Neuronal stem cell (in vitro differentiated cells): ENCODE measurements around the gene GCAT.
A peak's percentile ranks its signal among the peaks of the same experiment; 100 is the strongest.

Source experiments
- DNase-seq: peaks from one replicate; pipeline ENCODE4 v3.0.0-alpha.2; 2013; ENCODE audit warnings: low spot score
- H2AFZ ChIP-seq: one replicate; pipeline ENCODE4 v1.6.1; 2013; ENCODE audit warnings: mild to moderate bottlenecking, low read length, inconsistent platforms
- H2AK5ac ChIP-seq: 2 replicates; pipeline ENCODE4 v1.6.1; 2013; ENCODE audit warnings: low read depth, mild to moderate bottlenecking, inconsistent platforms, low read length, moderate library complexity, mixed read lengths
- H2BK120ac ChIP-seq: 2 replicates; pipeline ENCODE4 v1.6.1; 2013; ENCODE audit warnings: low read depth, mild to moderate bottlenecking, inconsistent platforms, low read length, moderate library complexity, mixed read lengths
- H2BK12ac ChIP-seq: one replicate; pipeline ENCODE4 v1.6.1; 2013; ENCODE audit warnings: low read length, inconsistent platforms
- H2BK15ac ChIP-seq: 2 replicates; pipeline ENCODE4 v1.6.1; 2013; ENCODE audit warnings: mild to moderate bottlenecking, low read length, inconsistent platforms, mixed read lengths
- H2BK5ac ChIP-seq: one replicate; pipeline ENCODE4 v1.6.1; 2013; ENCODE audit warnings: inconsistent platforms, mild to moderate bottlenecking, low read length, moderate library complexity
- H3K14ac ChIP-seq: one replicate; pipeline ENCODE4 v1.6.1; 2013; ENCODE audit warnings: low read length, inconsistent platforms
- H3K18ac ChIP-seq: 2 replicates; pipeline ENCODE4 v1.6.1; 2013; ENCODE audit warnings: low read length, inconsistent platforms
- H3K23ac ChIP-seq: 2 replicates; pipeline ENCODE4 v1.6.1; 2013; ENCODE audit warnings: low read depth, mild to moderate bottlenecking, mixed read lengths, low read length, inconsistent platforms; ENCODE audit not compliant: poor library complexity
- H3K27ac ChIP-seq: replicated peaks from 3 replicates; pipeline ENCODE4 v1.5.1; 2013; ENCODE audit warnings: low read length, inconsistent platforms
- H3K27me3 ChIP-seq, 3 experiments: 2 replicates each; pipeline ENCODE4 v1.6.1; 2013; ENCODE audit warnings: low read length in 3 of 3, mild to moderate bottlenecking in 2 of 3, inconsistent platforms in 1 of 3, low read depth in 1 of 3, mixed read lengths in 1 of 3, moderate library complexity in 1 of 3; ENCODE audit not compliant: control insufficient read depth in 3 of 3, insufficient read depth in 3 of 3
- H3K36me3 ChIP-seq, 2 donors: replicated peaks in 1 of 2; 2 replicates each; pipeline ENCODE4 v1.6.1; 2013; ENCODE audit warnings: low read length in 2 of 2; ENCODE audit not compliant: control insufficient read depth in 2 of 2, insufficient read depth in 2 of 2
- H3K4ac ChIP-seq: 2 replicates; pipeline ENCODE4 v1.6.1; 2013; ENCODE audit warnings: inconsistent platforms, mild to moderate bottlenecking, low read length, moderate library complexity
- H3K4me1 ChIP-seq, 2 donors: 1 replicate in 1 of 2; 2 replicates in 1 of 2; pipeline ENCODE4 v1.6.1; 2013; ENCODE audit warnings: low read length in 2 of 2, low read depth in 1 of 2; ENCODE audit not compliant: control insufficient read depth in 2 of 2, insufficient read depth in 1 of 2
- H3K4me2 ChIP-seq: one replicate; pipeline ENCODE4 v1.6.1; 2013; ENCODE audit warnings: mild to moderate bottlenecking, low read length, inconsistent platforms; ENCODE audit not compliant: insufficient read depth, poor library complexity, severe bottlenecking
- H3K4me3 ChIP-seq, 2 donors: 2 replicates each; pipeline ENCODE4 v1.5.1; 2013; ENCODE audit warnings: low read length in 2 of 2, mild to moderate bottlenecking in 2 of 2, inconsistent platforms in 1 of 2, moderate library complexity in 1 of 2
- H3K79me1 ChIP-seq: one replicate; pipeline ENCODE4 v1.6.1; 2013; ENCODE audit warnings: low read depth, mild to moderate bottlenecking, inconsistent platforms, low read length, moderate library complexity
- H3K9ac ChIP-seq: one replicate; pipeline ENCODE4 v1.6.1; 2013; ENCODE audit warnings: mild to moderate bottlenecking, low read depth, low read length, inconsistent platforms; ENCODE audit not compliant: poor library complexity
- H3K9me3 ChIP-seq, 2 donors: replicated peaks in 1 of 2; 2 replicates each; pipeline versions ENCODE3 to v1.6.1; 2013; ENCODE audit warnings: low read length in 2 of 2, mild to moderate bottlenecking in 2 of 2, inconsistent platforms in 1 of 2, low read depth in 1 of 2, mixed read lengths in 1 of 2, moderate library complexity in 1 of 2; ENCODE audit not compliant: control insufficient read depth in 2 of 2, insufficient read depth in 1 of 2
- H4K8ac ChIP-seq: one replicate; pipeline ENCODE4 v1.6.1; 2013; ENCODE audit warnings: low read depth, mild to moderate bottlenecking, inconsistent platforms, low read length, moderate library complexity
- H4K91ac ChIP-seq: one replicate; pipeline ENCODE4 v1.6.1; 2013; ENCODE audit warnings: low read length, low read depth, mild to moderate bottlenecking, inconsistent platforms; ENCODE audit not compliant: poor library complexity
- WGBS, 2 donors: extraction: QIAGEN DNeasy Blood & Tissue Kit; methylation state at CpG; one replicate each; pipeline ENCODE4 v1.1.7; 2013; ENCODE audit warnings: missing lambda C conversion rate in 2 of 2, mixed read lengths in 1 of 2; ENCODE audit not compliant: insufficient read length in 2 of 2, insufficient replicate concordance in 1 of 2; ENCODE audit errors: extremely low coverage in 2 of 2; 5-methylcytosine and 5-hydroxymethylcytosine counted together

GCAT gene

DNA sequence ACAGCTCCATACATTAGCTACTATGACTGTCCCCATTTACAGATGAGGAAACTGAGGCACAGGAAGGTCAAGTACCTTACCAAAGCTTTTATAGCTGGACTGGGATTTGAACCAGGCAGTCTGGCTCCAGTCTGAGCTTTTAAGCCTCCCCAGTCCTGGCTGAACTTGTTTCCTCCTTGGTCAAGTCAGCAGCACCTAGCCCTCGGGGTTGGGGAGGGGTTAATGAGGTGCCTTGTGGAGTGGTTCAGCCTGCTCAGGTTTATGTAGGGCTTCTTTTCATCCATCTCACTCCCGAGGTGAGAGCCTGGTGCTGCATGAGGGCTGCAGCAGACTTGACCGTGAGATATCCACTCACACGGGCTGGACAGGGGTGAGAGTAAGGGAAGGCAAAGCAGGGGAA lies 36.7 kb upstream of the GCAT start:
- Histone ChIP-seq H3K27me3 (no peaks in the 10 kb centered on the region), H3K4ac (no peak overlapping the region), H3K36me3 (peaks cover 28 to 75% of the 10 kb centered on the region in 2 donors), H3K4me1 (no peaks in the 10 kb centered on the region), H3K4me3 (no peak overlapping the region), H2BK15ac (no peak overlapping the region), H3K23ac (no peak overlapping the region), H2BK12ac (no peak overlapping the region), H4K91ac (no peak overlapping the region), H3K14ac (no peak overlapping the region), H2AFZ (no peak overlapping the region), H4K8ac (no peak overlapping the region), H3K18ac (no peak overlapping the region), H3K9me3 (no peaks in the 10 kb centered on the region), H3K79me1 (peaks cover 2% of the 10 kb centered on the region), H3K9ac (no peak overlapping the region), H2BK120ac (no peak overlapping the region), H3K27ac (no peak overlapping the region), H2AK5ac (no peak overlapping the region), H2BK5ac (no peak overlapping the region), H3K4me2 (no peak overlapping the region)
- WGBS, 2 donors: no CpG with 5 or more reads among the region's 4 CpGs
- no peak for DNase-seq

DNA sequence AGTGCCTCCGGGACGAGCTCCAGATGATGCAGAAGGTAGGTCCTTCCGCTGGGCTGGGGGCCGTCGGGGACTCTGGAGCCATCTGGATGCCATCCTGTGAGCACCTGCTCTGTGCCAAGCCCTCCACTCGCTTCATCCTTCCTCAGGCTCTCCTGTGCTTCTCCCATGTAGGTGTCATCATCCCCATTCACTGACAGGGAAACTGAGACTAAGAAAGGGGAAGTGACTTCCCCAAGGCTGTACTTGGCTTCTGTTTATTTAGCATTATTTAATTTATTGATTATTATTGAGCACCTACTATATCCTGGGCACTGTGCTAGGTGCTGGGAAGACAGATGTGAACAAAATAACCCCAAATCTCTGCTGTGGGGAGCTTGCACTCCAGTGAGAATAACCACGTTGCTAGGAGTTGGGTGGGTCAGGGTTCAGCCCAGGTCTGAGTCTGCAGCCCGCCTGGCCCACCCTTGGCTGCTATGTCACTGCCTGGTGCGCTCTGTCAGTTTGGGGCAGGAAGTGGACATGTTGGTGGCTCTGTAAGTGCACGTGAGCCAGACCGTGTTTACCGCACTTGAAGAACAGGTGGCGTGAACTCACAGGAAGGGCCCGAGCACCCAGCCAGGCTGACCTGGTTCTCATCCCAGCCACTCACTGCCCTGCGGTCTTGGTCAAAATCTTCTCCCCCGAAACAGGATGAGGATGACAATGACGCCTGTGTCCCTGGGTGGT lies 35.9 kb upstream of the GCAT start:
- no CpG with 5 or more reads among the region's 17 CpGs for WGBS, 2 donors

DNA sequence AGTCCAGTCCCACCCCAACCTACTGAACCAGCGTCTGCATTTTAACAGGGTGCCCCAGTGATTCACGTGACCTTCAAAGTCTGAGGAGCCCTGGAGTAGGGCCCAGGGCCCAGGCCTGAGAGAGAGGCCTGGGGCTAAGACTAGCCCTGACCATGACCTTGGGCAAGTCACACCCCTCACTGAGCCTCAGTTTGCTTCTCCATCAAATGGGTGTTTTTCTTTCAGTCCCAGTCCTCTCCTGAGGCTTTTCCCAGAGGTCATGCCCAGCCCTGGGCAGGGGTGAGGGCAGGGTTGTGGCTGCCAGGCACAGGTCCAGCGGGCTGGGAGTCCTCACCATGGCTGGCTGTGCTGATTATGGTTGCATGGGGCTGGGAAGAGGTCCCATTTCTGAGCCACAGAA lies 33.0 kb upstream of the GCAT start:
- no CpG with 5 or more reads among the region's 3 CpGs for WGBS, 2 donors
- no peak for DNase-seq
- Histone ChIP-seq H3K18ac (no peak overlapping the region), H2AFZ (no peak overlapping the region), H4K91ac (no peak overlapping the region), H4K8ac (no peak overlapping the region), H3K4ac (no peak overlapping the region), H3K9me3 (peaks cover 0 to 2% of the 10 kb centered on the region in 2 donors), H3K14ac (no peak overlapping the region), H2BK15ac (no peak overlapping the region), H3K27me3 (no peaks in the 10 kb centered on the region), H2BK120ac (no peak overlapping the region), H3K27ac (no peak overlapping the region), H3K36me3 (peaks cover 18 to 44% of the 10 kb centered on the region in 2 donors), H3K4me2 (no peak overlapping the region), H3K79me1 (no peaks in the 10 kb centered on the region), H3K4me1 (peaks cover 4 to 6% of the 10 kb centered on the region in 2 donors), H3K4me3 (no peak overlapping the region), H2BK12ac (no peak overlapping the region), H2BK5ac (no peak overlapping the region), H3K23ac (no peak overlapping the region), H3K9ac (no peak overlapping the region), H2AK5ac (no peak overlapping the region)

More for the DNA sequence above, 35.9 kb upstream of the GCAT start:
- H3K36me3 ChIP-seq: peaks cover 26 to 70% of the 10 kb centered on the region in 2 donors
- H4K8ac ChIP-seq: no peak overlapping the region
- H3K14ac ChIP-seq: no peak overlapping the region
- H3K4me2 ChIP-seq: no peak overlapping the region
- no peak overlapping the region for H3K23ac ChIP-seq
- DNase-seq: no peak
- H3K9me3 ChIP-seq: no peaks in the 10 kb centered on the region
- H2BK5ac ChIP-seq: no peak overlapping the region
- no peaks in the 10 kb centered on the region for H3K4me1 ChIP-seq
- H2AFZ ChIP-seq: no peak overlapping the region
- no peaks in the 10 kb centered on the region for H3K27me3 ChIP-seq
- H3K4ac ChIP-seq: no peak overlapping the region
- H2BK12ac ChIP-seq: no peak overlapping the region
- no peak overlapping the region for H2BK120ac ChIP-seq
- no peak overlapping the region for H4K91ac ChIP-seq
- H2AK5ac ChIP-seq: no peak overlapping the region
- no peak overlapping the region for H3K18ac ChIP-seq
- peaks cover 2% of the 10 kb centered on the region for H3K79me1 ChIP-seq
- no peak overlapping the region for H2BK15ac ChIP-seq
- peak overlapping the region; percentile 32 for H3K9ac ChIP-seq
- H3K27ac ChIP-seq: no peak overlapping the region
- no peak overlapping the region for H3K4me3 ChIP-seq

DNA sequence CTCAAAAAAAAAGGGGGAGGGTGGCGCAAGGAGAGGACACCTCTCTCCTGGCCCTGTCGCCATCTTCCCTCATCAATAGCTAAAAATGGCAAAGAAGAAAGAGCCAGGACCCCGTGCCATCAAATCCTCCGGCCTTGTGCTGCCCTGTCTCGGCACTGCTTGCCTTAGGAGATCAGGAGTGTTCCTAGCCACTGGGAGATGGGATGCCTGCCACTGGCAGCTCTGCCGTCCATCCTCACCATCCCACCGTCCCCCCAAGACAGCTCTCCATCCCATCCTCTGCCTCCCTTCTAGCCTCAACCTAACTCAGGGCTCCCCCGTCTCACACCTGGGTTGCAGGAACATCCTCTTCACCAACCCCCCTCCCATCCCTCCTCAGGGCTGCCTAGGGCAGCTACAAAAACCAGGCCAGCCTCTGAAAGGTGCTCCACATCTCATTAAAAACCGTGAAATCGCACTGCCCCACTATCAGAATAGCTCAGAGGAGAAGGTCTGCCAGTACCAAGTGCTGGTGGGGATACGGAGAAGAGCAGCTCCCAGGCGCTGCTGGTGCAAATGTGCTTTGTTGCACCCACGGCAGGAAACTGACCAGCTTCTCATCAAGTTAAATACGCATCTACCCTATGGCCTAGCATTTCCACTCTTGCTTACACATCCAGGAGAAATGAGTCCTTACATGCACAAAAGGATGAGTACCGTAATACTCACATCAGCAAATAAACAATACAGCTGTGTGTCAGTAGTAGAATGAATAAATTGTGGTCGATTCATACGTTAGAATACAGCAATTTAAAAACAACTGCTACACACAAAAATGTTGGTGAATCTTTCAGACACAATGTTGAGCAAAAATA lies 31.7 kb upstream of the GCAT start:
- H3K18ac ChIP-seq: no peak overlapping the region
- no peak overlapping the region for H2AFZ ChIP-seq
- no peaks in the 10 kb centered on the region for H3K27me3 ChIP-seq
- H3K14ac ChIP-seq: no peak overlapping the region
- H3K4ac ChIP-seq: no peak overlapping the region
- H4K91ac ChIP-seq: no peak overlapping the region
- no CpG with 5 or more reads among the region's 17 CpGs for WGBS, 2 donors
- no peak overlapping the region for H2BK12ac ChIP-seq
- H3K9ac ChIP-seq: peak overlapping the region; percentile 61
- peaks cover 18 to 42% of the 10 kb centered on the region in 2 donors for H3K36me3 ChIP-seq
- H3K9me3 ChIP-seq: peaks cover 0 to 2% of the 10 kb centered on the region in 2 donors
- H3K23ac ChIP-seq: no peak overlapping the region
- H3K4me2 ChIP-seq: no peak overlapping the region
- H2BK15ac ChIP-seq: no peak overlapping the region
- H2BK120ac ChIP-seq: no peak overlapping the region
- no peak overlapping the region for H2AK5ac ChIP-seq
- H3K4me3 ChIP-seq: no peak overlapping the region
- DNase-seq: no peak
- no peak overlapping the region for H4K8ac ChIP-seq
- no peak overlapping the region for H2BK5ac ChIP-seq
- peaks cover 5 to 10% of the 10 kb centered on the region in 2 donors for H3K4me1 ChIP-seq
- no peaks in the 10 kb centered on the region for H3K79me1 ChIP-seq
- no peak overlapping the region for H3K27ac ChIP-seq
